Measurements from ENCODE around the gene TSPAN9. TPM values are rescaled to one million over a fixed set of nuclear protein-coding genes. Genes with fewer than 3 reads are reported as not detected.

The TSPAN9 gene
- total RNA-seq, 1 donor from 2014 or later, result 31.7 TPM

GRCh38 chr12:3225154-3225795 is 148.1 kb downstream of the TSPAN9 start:
- Mint-ChIP-seq H3K4me3 (no peak overlapping the region), H3K36me3 (peaks cover 6% of the 10 kb centered on the region), H3K9me3 (peaks cover 4% of the 10 kb centered on the region), H3K4me1 (ENCODE audit: unreplicated experiment) (peaks cover 16% of the 10 kb centered on the region), H3K27me3 (peaks cover 17% of the 10 kb centered on the region), H3K27ac (no peak overlapping the region)
- DNase-seq (ENCODE audit: extremely low spot score, unreplicated experiment), result no peak
- TF ChIP-seq, protein P1, sequence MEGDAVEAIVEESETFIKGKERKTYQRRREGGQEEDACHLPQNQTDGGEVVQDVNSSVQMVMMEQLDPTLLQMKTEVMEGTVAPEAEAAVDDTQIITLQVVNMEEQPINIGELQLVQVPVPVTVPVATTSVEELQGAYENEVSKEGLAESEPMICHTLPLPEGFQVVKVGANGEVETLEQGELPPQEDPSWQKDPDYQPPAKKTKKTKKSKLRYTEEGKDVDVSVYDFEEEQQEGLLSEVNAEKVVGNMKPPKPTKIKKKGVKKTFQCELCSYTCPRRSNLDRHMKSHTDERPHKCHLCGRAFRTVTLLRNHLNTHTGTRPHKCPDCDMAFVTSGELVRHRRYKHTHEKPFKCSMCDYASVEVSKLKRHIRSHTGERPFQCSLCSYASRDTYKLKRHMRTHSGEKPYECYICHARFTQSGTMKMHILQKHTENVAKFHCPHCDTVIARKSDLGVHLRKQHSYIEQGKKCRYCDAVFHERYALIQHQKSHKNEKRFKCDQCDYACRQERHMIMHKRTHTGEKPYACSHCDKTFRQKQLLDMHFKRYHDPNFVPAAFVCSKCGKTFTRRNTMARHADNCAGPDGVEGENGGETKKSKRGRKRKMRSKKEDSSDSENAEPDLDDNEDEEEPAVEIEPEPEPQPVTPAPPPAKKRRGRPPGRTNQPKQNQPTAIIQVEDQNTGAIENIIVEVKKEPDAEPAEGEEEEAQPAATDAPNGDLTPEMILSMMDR (conservative IDR thresholded peaks at IDR 0.05), result no peak

- H3K4me3 Mint-ChIP-seq, result no peak overlapping the region
- peaks cover 4% of the 10 kb centered on the region for H3K9me3 Mint-ChIP-seq
- H3K36me3 Mint-ChIP-seq, result peaks cover 6% of the 10 kb centered on the region
- TF ChIP-seq, protein P1 (conservative IDR thresholded peaks at IDR 0.05), result no peak
- peaks cover 15% of the 10 kb centered on the region for H3K27me3 Mint-ChIP-seq
- DNase-seq (ENCODE audit: extremely low spot score, unreplicated experiment), result no peak
- peaks cover 16% of the 10 kb centered on the region for H3K4me1 Mint-ChIP-seq (ENCODE audit: unreplicated experiment)
- no peak overlapping the region for H3K27ac Mint-ChIP-seq
Observed at GRCh38 chr12:3225796-3226180, 148.6 kb downstream of the TSPAN9 start.

DNA sequence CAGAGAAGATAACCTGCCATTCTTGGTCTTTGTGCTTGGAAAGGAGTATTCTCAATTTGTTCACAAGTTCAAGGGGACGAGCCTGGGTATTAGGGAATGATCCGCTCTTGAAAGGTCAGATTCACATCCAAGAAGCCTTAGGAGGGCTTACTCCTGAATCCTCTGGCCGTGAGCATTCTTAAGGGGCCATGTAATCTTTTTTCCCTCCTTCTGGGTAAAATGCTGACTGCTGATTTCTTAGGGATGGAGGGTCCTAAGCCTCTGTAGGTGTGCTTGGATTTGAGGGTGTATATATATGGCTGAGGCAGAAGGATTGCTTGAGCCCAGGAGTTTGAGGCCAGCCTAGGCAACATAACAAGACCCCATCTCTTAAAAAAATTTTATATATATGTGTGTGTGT is 149.1 kb downstream of the TSPAN9 start:
- peaks cover 21% of the 10 kb centered on the region for H3K4me1 Mint-ChIP-seq (ENCODE audit: unreplicated experiment)
- H3K4me3 Mint-ChIP-seq, result no peak overlapping the region
- peaks cover 6% of the 10 kb centered on the region for H3K36me3 Mint-ChIP-seq
- H3K9me3 Mint-ChIP-seq, result peaks cover 4% of the 10 kb centered on the region
- no peak for DNase-seq (ENCODE audit: extremely low spot score, unreplicated experiment)
- H3K27me3 Mint-ChIP-seq, result peaks cover 14% of the 10 kb centered on the region
- H3K27ac Mint-ChIP-seq, result no peak overlapping the region
- TF ChIP-seq, protein P1 (conservative IDR thresholded peaks at IDR 0.05), result no peak

- Mint-ChIP-seq H3K27me3 (peaks cover 20% of the 10 kb centered on the region), H3K4me1 (ENCODE audit: unreplicated experiment) (peaks cover 26% of the 10 kb centered on the region), H3K4me3 (no peak overlapping the region), H3K36me3 (peaks cover 6% of the 10 kb centered on the region), H3K27ac (no peak overlapping the region), H3K9me3 (peaks cover 4% of the 10 kb centered on the region)
- TF ChIP-seq, protein P1 (conservative IDR thresholded peaks at IDR 0.05), result no peak
- no peak for DNase-seq (ENCODE audit: extremely low spot score, unreplicated experiment)
Observed at GRCh38 chr12:3227076-3227975, 150.1 kb downstream of the TSPAN9 start.

DNA sequence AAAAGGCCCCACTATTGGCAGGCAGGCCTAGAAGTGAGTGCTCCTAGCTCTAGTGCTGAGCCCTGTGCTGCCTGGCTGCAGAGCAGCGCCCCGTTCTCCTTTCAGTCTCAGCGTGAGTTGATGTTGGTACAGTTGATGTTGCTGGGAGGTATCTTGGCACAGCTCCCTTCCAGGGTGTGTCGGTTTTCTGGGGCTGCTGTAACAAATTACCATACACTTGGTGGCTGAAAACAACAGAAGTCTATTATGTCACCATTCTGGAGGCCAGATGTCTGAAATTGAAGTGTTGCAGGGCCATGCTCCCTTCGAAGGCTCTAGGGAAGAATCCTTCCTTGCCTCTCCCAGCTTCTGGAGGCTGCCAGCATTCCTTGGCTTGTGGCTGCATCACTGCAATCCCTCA is 151.4 kb downstream of the TSPAN9 start:
- peaks cover 26% of the 10 kb centered on the region for H3K4me1 Mint-ChIP-seq (ENCODE audit: unreplicated experiment)
- H3K27me3 Mint-ChIP-seq, result peaks cover 19% of the 10 kb centered on the region
- peaks cover 4% of the 10 kb centered on the region for H3K9me3 Mint-ChIP-seq
- H3K36me3 Mint-ChIP-seq, result peaks cover 6% of the 10 kb centered on the region
- TF ChIP-seq, protein P1 (conservative IDR thresholded peaks at IDR 0.05), result no peak
- no peak overlapping the region for H3K27ac Mint-ChIP-seq
- DNase-seq (ENCODE audit: extremely low spot score, unreplicated experiment), result no peak
- H3K4me3 Mint-ChIP-seq, result no peak overlapping the region

All from type B pancreatic cell (in vitro differentiated cells).